8988T (cell line): Measurements from ENCODE around the gene ZFYVE28.

Experiments used
- DNase-seq: peaks from one replicate; pipeline ENCODE4 v3.0.0; 2011

ZFYVE28 gene

DNA sequence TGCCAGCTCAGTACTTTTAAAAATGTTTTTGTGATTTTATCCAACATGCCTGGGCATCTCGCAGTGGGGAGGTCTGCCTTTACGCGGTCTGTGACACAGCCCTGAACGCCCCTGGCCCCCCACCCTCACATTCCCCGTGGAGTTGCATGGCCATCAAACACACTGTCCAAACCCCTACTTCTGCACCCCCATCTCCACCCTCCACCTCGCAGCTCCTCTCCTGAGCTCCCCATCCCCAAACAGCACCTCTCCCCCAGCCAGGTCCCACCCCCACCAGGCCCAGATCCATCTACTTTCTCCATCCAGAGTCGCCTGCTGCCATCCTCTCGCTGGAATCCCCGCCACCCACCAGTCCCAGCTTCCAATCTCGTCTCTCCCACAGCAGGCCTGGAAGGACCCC is 9.5 kb downstream of the ZFYVE28 start:
- DNase-seq: no peak

DNA sequence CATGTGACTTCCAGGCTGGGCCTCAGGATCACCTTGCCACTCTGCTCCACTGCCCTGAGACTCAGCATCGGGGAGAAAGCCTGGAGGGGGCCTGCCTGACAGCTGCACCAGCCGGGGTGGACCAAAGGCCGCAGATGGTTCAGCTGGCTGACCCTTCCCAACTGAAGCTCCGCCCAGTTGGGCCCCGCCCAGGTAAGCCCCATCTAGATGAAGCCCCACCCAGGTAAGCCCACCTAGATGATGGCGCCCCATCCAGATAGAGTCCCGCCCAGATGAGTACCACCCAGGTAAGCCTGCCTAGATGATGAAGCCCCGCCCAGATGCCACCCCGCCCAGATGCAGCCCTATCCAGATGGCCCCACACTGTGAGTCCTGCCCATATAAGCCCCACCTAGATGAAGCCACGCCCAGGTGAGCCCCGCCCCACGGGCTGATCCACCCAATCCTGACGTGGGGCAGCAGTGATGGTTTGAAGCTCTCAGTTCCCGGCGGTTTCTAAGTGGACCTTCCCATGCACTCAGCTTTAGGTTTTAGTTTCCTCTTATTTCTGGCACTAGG is 10.0 kb downstream of the ZFYVE28 start:
- peak; percentile 64 for DNase-seq

DNA sequence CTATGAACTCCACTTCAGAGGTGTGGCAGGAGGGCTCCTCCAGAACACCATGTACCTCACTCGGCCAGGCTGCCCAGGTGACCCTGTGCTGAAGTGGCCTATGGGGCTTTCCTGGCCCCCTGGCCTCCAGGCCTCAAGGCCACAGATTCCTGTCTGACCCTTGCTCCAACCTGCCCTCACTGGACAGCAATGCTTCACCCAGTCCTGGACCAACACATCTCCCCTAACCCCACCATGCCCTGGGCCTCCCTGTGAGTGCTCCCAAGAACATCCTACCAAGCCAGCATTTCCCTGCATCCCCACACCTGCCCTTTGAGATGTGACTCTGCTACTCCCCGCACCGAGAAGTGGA is 10.5 kb downstream of the ZFYVE28 start:
- DNase-seq: no peak

DNA sequence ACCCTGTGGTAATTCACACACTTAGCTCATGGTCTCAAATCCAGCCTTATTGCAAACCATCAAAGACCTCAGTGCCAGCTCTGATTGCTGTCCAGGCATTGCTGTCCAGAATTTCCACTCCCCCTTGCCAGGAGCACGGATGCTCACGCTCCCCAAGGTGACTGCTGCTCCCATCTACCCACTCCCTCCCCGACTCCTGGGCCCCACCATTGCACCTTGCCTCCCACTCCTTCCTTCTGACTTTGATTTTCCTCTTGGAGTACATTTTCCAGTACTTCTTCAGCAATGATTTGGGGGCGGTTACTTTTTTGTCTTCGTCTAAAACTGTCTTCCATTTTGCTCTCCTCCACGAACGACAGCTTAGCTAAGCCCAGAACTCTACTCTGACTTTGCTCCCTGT is 11.5 kb downstream of the ZFYVE28 start:
- DNase-seq: no peak

DNA sequence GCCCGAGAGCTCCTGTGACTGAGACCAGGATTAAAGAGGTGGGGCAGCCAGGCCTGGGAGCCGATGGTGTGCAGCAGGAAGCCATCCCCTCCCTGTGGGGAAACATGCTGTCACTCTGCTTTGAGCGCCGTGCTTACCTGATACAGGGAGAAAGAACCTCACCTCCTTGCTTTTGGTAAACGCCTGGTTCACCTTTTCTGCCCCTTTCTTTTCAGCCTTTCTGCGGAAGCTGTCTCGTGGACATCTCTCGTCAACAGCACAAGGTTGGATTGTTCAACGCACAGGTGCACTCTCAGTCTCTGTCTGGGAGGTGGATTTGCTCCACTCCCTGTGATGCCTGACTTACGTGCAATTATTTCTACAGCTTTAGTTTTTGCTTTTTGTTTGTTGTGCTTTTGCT is 12.0 kb downstream of the ZFYVE28 start:
- no peak for DNase-seq

DNA sequence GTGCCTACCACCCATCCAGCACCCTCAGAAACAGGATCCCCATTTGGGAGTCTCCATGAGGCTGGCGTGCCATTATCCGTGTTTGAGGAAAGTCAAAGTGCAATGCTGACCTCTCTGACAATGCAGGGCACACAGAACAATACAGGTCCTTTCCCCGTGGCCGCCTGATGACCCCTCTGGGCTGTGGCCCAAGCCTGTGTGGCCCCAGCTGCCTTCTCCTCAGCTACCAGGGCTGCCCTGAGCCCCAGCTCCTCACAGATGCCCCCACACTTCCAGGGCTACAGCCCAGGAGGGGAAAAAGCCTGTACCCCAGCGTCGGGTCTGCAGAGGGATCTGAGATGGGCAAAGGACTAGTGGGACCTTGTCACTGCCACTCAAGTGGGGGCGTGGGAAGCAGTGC is 15.5 kb downstream of the ZFYVE28 start:
- DNase-seq: no peak

DNA sequence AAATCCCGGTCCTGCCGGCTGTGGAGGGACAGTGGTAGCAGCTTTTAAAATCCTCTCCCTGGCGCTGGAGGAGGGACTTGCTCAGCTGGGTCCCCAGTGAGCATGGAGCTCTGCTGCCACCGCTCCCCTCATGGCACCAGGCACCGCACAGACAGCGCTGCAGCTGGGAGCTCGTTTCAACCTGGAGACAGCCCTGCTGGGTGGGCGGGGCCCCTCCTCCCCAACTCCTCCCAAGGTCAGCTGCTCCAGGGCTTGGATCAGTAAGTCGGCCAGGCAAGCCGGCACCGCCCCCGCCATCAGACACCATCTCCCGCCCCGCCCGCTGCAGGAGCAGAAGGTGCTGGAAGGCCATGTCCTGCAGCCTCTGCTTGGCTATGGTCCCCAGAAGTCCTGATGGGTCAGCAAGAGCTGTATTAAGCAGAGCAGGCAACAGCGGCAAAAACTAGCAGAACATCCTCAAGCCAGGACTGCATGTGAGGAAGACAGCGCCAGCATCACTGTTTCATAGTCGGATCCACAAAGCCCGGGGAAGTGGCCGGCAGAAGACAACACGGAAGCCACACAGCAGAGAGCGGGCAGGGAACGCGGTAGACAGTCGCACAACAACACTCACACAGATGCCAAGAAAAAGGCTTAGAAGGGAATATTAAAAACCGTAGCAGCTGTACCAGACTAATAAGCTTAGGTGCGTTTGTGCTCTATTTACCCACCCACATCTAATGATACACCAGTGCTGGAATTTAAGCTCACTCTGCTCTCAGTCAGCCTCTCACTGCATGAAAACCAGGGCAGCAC is 16.2 kb downstream of the ZFYVE28 start:
- DNase-seq: no peak

DNA sequence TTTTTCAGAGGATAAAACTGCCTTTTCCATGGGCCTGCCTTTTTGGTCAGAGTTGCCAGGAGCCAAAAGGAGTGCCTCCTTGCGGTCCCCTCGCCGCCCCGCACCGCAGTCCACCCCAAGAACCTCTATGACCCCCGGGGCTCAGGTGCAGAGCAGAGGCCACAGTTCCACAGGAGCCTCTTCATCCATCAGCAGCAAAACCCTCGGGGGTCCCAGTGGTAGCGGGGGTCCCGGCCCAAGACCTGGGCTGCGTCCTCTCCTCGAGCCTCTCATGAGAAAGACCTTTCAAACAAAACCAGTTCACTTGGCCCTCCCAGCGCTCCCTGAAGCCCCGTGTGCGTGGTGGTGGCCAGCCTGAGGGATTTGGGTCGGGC is 16.8 kb downstream of the ZFYVE28 start:
- DNase-seq: no peak

DNA sequence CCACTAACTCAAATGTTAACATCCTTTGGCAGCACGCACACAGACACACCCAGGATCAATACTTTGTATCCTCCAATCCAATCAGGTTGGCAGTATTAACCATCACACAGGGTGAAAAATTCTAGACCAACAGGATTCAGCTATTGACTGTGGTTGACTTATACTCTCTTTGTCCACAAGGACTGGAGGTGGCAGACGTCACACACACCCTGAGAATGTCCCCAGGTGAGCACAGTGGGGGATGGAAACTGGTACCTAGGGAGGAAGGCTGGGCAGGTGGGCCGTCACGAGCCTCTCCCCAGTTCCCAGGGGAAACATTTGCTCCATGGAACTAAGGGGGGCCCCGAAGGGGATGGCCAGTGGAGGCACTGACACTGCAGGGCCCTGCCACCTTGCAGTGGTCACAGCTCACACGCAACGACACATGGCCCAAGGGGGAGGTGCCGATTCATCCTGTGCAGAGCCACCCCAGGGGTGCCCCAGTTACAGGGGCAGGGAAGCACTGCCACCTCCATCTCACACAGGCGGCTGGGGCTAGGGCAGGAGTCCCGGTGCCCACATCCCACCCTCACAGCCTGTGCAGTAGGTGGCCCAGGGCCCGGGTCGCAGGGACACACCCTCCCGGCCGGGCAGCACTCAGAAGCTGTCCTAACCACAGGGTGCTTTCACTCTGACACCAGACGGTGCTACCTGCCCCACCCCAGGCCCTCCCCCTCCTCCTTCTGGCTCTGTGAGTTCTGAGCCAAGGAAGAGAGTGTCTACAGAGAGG is 17.4 kb downstream of the ZFYVE28 start:
- DNase-seq: no peak

DNA sequence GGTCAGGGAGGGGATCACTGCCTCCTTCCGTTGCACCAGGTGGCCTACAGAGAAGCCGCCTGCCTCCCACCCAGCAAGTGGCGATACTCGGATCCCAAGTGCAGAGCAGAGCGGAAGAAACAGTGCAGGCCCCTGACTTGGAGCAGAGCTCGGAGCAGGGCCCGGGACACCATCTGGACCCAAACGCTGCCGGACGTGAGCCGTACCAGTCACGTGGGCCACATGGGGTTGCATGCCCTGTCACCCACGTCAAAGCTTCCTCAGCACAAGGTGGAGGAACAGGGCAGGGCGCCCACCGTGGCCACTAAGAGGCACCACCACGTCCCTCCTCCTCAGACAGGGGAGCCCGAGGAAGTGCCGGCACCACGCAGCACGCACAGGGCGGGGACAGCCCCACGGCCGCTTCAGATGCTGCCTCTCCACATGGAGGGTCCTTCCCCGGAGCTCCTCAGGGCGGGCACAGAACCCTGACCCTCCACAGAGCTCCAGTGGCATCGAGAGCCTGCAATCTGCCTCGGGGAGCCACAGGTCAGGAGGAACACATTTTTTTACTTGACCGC is 18.7 kb downstream of the ZFYVE28 start:
- DNase-seq: no peak

DNA sequence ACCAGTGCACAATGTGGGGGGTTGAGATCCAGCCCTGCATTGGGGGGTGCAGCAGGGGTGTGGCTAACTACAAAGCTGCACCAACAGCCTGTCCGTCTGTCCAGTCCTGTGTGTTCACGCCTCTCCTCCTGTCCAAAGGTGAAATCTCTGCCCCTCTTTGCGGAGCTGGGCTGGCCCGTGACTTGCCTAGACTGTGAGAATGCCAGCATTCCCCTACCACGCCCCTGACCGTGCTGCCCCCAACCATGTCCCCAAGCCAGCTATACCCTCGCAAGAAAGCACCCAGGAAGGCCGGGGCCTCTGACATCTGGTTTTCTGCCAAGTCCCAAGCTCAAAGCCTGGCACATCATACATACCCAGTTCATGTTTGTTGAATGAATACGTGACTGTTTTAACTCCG is 19.2 kb downstream of the ZFYVE28 start:
- DNase-seq: no peak

DNA sequence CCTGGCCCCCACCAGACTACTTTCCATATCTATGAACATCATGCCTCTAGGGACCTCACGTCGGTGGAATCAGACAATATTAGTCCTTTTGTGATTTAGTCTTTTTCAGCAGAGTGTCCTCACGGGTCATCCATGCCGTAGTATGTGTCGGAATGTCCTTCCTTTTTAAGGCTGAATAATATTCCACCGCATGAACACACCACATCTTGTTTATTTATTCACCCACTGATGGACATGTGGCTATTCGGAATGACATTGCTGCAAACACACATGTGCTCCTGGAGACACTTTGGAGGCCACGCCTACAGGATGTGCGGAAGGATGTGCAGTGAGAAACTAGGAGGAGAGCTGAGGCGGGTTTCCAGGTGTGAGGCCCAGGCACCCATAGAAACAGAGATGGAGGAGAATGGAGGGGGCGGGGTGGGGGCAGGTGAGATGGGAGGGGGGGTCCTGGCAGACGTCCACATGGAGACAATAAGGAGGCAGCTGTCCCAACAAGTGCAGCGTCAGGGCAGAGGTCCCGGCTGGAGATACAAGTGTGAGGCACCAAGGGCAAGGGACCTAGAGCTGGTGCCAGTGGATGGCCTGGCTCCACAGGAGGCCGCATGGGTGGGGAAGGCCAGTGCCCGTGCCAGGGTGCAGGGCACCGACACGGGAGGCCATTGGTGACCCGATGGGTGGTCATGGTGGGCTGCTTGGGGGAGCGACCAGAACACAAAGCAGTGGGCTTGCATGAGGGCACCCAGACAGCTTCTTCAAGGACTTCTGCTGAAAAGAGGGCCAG is 20.7 kb downstream of the ZFYVE28 start:
- no peak for DNase-seq

DNA sequence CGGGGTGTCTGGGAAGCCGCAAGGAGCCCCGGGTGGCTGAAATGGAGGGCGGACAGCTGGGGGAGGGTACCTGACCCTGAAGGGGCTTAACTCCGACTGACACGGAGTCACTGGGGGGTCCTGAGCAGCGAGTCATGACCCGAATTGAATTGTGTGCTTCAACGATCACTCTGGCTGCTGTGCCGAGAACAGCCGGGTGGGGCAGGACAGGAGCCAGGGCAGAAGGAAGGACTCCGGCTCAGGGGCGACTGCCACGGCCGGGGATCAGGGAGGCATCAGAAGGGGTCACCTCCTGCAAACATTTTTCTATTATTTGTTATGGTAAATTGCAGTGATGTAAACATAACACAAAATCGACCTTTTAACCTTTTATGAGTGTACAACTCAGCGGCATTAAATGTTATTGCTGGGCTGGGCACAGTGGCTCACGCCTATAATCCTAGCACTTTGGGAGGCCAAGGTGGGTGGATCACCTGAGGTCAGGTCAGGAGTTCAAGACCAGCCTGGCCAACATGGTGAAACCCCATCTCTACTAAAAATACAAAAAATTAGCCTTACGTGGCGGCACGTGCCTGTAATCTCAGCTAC is 21.6 kb downstream of the ZFYVE28 start:
- DNase-seq: no peak

DNA sequence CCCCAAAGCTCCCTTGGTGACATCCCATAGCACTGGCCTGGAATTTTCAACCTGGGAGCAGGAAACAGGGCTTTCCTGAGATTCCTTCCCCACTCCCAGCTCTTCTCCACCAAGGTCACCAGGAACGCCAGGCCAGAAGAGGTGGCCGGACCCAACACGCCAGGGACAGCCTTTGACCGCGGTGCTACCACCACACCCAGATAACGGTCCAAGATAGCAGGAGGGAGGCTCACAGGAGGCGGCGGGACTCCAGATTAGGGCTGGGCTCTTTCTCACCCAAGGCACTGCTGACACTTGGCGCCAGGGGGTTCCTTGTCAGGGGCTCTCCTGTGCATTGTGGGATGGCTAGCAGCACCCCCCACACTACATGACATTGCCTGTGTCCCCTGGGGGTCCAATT is 22.9 kb downstream of the ZFYVE28 start:
- DNase-seq: no peak

DNA sequence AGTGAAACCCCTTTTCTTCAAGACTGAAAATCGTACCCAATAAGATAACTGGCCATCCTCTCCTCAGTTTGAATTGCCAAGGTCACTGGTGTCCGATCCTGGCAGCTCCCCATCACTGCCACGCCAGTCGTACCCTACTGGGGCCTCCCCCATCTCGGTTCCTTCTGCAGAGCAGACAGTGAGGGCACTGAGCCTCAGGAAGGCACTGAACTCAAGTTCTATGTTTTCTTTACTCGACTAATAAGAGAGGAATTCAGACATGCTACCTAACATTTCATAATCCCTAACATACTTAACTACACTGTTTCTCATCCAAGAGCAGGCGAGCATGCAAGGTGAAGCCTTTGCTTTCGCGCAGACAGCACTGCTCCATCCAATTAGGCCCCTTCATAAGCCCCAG is 23.4 kb downstream of the ZFYVE28 start:
- no peak for DNase-seq

DNA sequence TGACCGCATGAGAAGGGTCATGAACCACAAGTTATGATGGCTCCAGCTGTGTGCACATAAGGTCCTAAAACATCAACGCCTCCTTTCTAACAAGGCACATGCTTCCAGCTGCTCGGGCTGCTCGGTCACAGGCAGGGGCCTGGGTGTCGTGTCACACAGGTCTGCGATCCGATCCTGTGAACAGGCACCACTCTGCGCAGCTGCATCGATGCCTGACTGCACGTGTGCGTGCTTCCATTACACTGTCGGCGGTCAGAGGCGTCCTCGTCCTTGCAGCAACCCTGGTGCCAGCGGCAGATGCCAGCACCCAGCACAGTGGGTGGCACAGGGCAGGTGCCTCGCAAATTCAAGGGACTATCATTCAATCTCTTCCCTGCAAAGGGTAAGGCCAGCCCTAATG is 23.9 kb downstream of the ZFYVE28 start:
- no peak for DNase-seq

DNA sequence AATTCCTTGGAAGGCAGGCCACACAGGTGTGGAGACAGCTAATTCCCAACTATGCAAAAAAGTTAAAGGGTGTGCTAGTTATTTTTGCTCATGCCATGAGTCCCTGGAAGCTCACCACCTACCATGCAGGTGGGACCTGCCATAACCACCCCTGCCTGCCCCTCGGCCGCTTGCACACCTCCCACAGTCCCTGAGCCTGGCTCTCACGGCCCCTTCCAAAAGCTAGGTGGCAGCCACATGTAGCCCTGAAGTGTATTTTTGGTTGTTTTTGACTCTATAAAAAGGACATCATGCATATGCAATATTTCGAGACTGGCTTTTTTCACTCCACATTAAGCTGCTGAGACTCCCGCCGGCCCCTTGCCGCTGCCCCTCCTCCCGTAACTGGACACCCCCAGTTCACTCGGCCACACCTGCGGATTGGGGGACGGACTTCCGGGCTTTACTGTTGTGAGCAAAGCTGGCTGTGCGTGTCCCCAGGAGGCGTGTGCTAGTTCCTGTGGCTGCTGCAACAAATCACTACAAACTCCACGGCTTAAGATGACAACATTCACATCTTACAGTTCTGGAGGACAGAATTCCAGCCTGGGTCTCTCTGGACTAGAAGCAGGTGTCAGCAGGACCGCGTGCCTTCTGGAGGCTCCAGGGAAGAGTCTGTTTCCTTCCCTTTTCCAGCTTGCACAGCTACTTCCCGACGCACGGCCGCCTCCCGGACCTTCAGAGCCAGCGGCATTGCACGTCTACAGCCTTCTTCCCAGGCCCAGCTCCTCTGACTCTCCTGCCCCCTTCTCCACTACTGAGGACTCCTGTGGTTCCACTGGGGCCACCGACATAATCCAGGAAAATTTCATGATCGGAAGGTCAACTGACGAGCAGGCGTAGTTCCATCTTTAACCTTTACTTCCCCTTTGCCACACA is 24.8 kb downstream of the ZFYVE28 start:
- no peak for DNase-seq

DNA sequence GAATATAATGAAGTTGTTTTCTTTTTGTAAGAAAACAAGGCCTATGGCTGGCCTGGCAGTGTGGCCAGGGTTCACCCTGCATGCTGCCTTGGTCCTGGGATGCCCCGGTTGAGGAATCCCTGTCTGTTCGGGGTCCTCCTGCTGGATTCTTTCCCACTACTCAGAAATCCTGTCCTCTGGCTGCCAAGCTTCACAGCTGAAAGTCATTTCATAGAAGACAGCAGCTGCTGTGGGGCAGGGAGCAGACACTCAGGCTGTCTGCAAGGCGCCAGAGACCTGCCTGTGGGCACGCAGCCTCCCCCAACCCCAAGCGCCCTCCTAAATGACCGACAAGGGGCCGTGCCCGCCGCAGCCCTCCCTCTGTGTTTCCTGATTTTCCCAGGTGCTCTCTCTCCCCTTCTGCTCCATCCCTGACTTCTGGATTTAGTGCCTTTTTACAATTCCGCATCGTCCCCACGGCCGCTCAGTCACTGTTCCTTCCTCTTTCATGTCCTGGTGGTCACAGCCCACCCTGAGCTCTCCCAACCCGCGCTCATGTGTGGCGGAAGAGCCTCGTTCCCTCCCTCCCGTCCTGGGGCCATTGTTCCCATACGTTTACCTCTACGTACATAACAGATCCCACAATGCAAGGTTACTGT is 27.5 kb downstream of the ZFYVE28 start:
- DNase-seq: no peak

DNA sequence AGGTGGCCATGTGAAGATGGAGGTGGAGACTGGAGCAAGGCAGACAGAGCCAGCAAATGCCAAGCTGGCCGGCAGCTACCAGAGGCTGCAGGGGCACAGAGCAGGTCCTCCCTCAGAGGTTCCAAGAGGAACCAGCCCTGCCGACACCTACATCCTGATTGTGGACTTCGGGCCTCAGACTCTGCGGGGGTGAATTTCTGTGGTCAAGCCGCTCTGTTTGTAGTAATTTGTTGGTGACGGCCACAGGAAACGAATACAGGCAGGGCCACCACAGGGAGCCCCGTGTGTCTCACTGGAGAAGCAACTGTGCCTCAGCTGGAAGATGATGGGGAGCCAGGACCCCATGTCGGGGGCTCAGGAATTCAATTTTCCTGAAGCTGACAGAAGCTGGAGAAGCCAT is 28.3 kb downstream of the ZFYVE28 start:
- DNase-seq: no peak

DNA sequence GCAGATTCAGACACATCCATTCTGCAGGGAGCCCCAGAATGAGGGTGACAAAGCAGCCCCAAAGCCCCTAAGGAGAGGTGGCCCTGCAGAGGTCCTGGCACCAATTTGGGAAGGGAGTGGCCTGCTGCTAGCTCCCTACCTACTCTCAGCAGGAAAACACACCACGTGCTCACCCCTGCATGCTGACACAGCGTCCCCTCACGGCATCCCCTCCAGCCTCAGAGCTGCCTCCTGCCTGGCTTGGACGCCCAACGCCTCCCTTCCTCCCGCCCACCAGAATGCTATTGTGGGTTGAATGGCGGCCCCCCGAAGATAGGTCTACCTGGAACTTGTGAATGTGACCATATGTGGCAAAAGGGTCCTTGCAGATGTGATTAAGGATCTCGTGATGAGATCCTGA is 28.8 kb downstream of the ZFYVE28 start:
- no peak for DNase-seq
